ENCODE data around the gene PHPT1. TPM values are rescaled to one million over a fixed set of nuclear protein-coding genes. Genes with fewer than 3 reads are reported as not detected.
"Not testable (repeated sequence)": the region's sequence is repeated elsewhere in the genome, so short reads cannot be mapped to it uniquely, and the experiment has no call there.

The PHPT1 gene
- total and polyA plus RNA-seq, 2 donors = 66.5 to 85.7 TPM

GRCh38 chr9:136827794-136828473, 21.3 kb upstream of the PHPT1 start:
- WGBS = 98% methylated on average over 14 of the region's 14 CpGs
- H3K4me3 ChIP-seq (ENCODE audit: low read length in 2 of 2) = no peak overlapping the region
- DNase-seq (ENCODE audit: low read depth in 6 of 9, low spot score in 9 of 9) = no peak
- H3K9me3 ChIP-seq (ENCODE audit: control insufficient read depth in 2 of 2, insufficient read depth in 1 of 2, low read length in 1 of 2) = peaks cover 0 to 2% of the 10 kb centered on the region in 2 donors
- H3K27me3 ChIP-seq (ENCODE audit: control insufficient read depth in 2 of 2, insufficient read depth in 1 of 2, low read length in 1 of 2) = no peaks in the 10 kb centered on the region
- H3K36me3 ChIP-seq (ENCODE audit: control insufficient read depth in 2 of 2, insufficient read depth in 2 of 2, low read length in 1 of 2) = peaks cover 86 to 94% of the 10 kb centered on the region in 2 donors
- no peak overlapping the region for H3K27ac ChIP-seq (ENCODE audit: low read depth in 1 of 2, low read length in 1 of 2)
- no peaks in the 10 kb centered on the region for H3K4me1 ChIP-seq (ENCODE audit: control insufficient read depth in 2 of 2, insufficient read depth in 2 of 2, low read length in 2 of 2)

GRCh38 chr9:136828474-136829140, 20.6 kb upstream of the PHPT1 start:
- WGBS = 97% methylated on average over 31 of the region's 31 CpGs
- no peak overlapping the region for H3K4me3 ChIP-seq (ENCODE audit: low read length in 2 of 2)
- DNase-seq (ENCODE audit: low read depth in 6 of 9, low spot score in 9 of 9) = no peak
- peaks cover 80 to 88% of the 10 kb centered on the region in 2 donors for H3K36me3 ChIP-seq (ENCODE audit: control insufficient read depth in 2 of 2, insufficient read depth in 2 of 2, low read length in 1 of 2)
- no peaks in the 10 kb centered on the region for H3K4me1 ChIP-seq (ENCODE audit: control insufficient read depth in 2 of 2, insufficient read depth in 2 of 2, low read length in 2 of 2)
- H3K9me3 ChIP-seq (ENCODE audit: control insufficient read depth in 2 of 2, insufficient read depth in 1 of 2, low read length in 1 of 2) = peaks cover 0 to 2% of the 10 kb centered on the region in 2 donors
- H3K27ac ChIP-seq (ENCODE audit: low read depth in 1 of 2, low read length in 1 of 2) = no peak overlapping the region
- no peaks in the 10 kb centered on the region for H3K27me3 ChIP-seq (ENCODE audit: control insufficient read depth in 2 of 2, insufficient read depth in 1 of 2, low read length in 1 of 2)

GRCh38 chr9:136829412-136829811, 19.8 kb upstream of the PHPT1 start:
- Histone ChIP-seq H3K27me3 (ENCODE audit: control insufficient read depth in 2 of 2, insufficient read depth in 1 of 2, low read length in 1 of 2) (no peaks in the 10 kb centered on the region), H3K4me1 (ENCODE audit: control insufficient read depth in 2 of 2, insufficient read depth in 2 of 2, low read length in 2 of 2) (no peaks in the 10 kb centered on the region), H3K9me3 (ENCODE audit: control insufficient read depth in 2 of 2, insufficient read depth in 1 of 2, low read length in 1 of 2) (peaks cover 0 to 2% of the 10 kb centered on the region in 2 donors), H3K27ac (ENCODE audit: low read depth in 1 of 2, low read length in 1 of 2) (no peak overlapping the region), H3K4me3 (ENCODE audit: low read length in 2 of 2) (no peak overlapping the region), H3K36me3 (ENCODE audit: control insufficient read depth in 2 of 2, insufficient read depth in 2 of 2, low read length in 1 of 2) (peaks cover 78 to 86% of the 10 kb centered on the region in 2 donors)
- 97% methylated on average over 14 of the region's 14 CpGs for WGBS
- DNase-seq (ENCODE audit: low read depth in 6 of 9, low spot score in 9 of 9) = no peak

- Histone ChIP-seq H3K27ac (ENCODE audit: low read depth in 1 of 2, low read length in 1 of 2) (no peak overlapping the region), H3K9me3 (ENCODE audit: control insufficient read depth in 2 of 2, insufficient read depth in 1 of 2, low read length in 1 of 2) (peaks cover 0 to 2% of the 10 kb centered on the region in 2 donors), H3K4me3 (ENCODE audit: low read length in 2 of 2) (no peak overlapping the region), H3K27me3 (ENCODE audit: control insufficient read depth in 2 of 2, insufficient read depth in 1 of 2, low read length in 1 of 2) (no peaks in the 10 kb centered on the region), H3K36me3 (ENCODE audit: control insufficient read depth in 2 of 2, insufficient read depth in 2 of 2, low read length in 1 of 2) (peaks cover 71 to 80% of the 10 kb centered on the region in 2 donors), H3K4me1 (ENCODE audit: control insufficient read depth in 2 of 2, insufficient read depth in 2 of 2, low read length in 2 of 2) (no peaks in the 10 kb centered on the region)
- 96% methylated on average over 41 of the region's 41 CpGs for WGBS
- no peak for DNase-seq (ENCODE audit: low read depth in 6 of 9, low spot score in 9 of 9)
Observed at GRCh38 chr9:136829981-136830885, 19.0 kb upstream of the PHPT1 start.

- H3K36me3 ChIP-seq (ENCODE audit: control insufficient read depth in 2 of 2, insufficient read depth in 2 of 2, low read length in 1 of 2) = peaks cover 63 to 79% of the 10 kb centered on the region in 2 donors
- no peak overlapping the region for H3K27ac ChIP-seq (ENCODE audit: low read depth in 1 of 2, low read length in 1 of 2)
- H3K27me3 ChIP-seq (ENCODE audit: control insufficient read depth in 2 of 2, insufficient read depth in 1 of 2, low read length in 1 of 2) = no peaks in the 10 kb centered on the region
- WGBS = 96% methylated on average over 30 of the region's 30 CpGs
- H3K9me3 ChIP-seq (ENCODE audit: control insufficient read depth in 2 of 2, insufficient read depth in 1 of 2, low read length in 1 of 2) = no peaks in the 10 kb centered on the region
- H3K4me3 ChIP-seq (ENCODE audit: low read length in 2 of 2) = no peak overlapping the region
- no peaks in the 10 kb centered on the region for H3K4me1 ChIP-seq (ENCODE audit: control insufficient read depth in 2 of 2, insufficient read depth in 2 of 2, low read length in 2 of 2)
- no peak for DNase-seq (ENCODE audit: low read depth in 6 of 9, low spot score in 9 of 9)
Observed at GRCh38 chr9:136831002-136831719, 18.0 kb upstream of the PHPT1 start.

- no peak overlapping the region for H3K4me3 ChIP-seq (ENCODE audit: low read length in 2 of 2)
- peaks cover 59 to 81% of the 10 kb centered on the region in 2 donors for H3K36me3 ChIP-seq (ENCODE audit: control insufficient read depth in 2 of 2, insufficient read depth in 2 of 2, low read length in 1 of 2)
- no peak overlapping the region for H3K27ac ChIP-seq (ENCODE audit: low read depth in 1 of 2, low read length in 1 of 2)
- H3K27me3 ChIP-seq (ENCODE audit: control insufficient read depth in 2 of 2, insufficient read depth in 1 of 2, low read length in 1 of 2) = no peaks in the 10 kb centered on the region
- WGBS = 97% methylated on average over 23 of the region's 23 CpGs
- DNase-seq (ENCODE audit: low read depth in 6 of 9, low spot score in 9 of 9) = no peak
- no peaks in the 10 kb centered on the region for H3K4me1 ChIP-seq (ENCODE audit: control insufficient read depth in 2 of 2, insufficient read depth in 2 of 2, low read length in 2 of 2)
- H3K9me3 ChIP-seq (ENCODE audit: control insufficient read depth in 2 of 2, insufficient read depth in 1 of 2, low read length in 1 of 2) = no peaks in the 10 kb centered on the region
Observed at GRCh38 chr9:136831720-136832104, 17.5 kb upstream of the PHPT1 start.

- no peaks in the 10 kb centered on the region for H3K9me3 ChIP-seq (ENCODE audit: control insufficient read depth in 2 of 2, insufficient read depth in 1 of 2, low read length in 1 of 2)
- DNase-seq (ENCODE audit: low read depth in 6 of 9, low spot score in 9 of 9) = no peak
- over 99% methylated on average over 9 of the region's 9 CpGs for WGBS
- no peak overlapping the region for H3K27ac ChIP-seq (ENCODE audit: low read depth in 1 of 2, low read length in 1 of 2)
- no peak overlapping the region for H3K4me3 ChIP-seq (ENCODE audit: low read length in 2 of 2)
- no peaks in the 10 kb centered on the region for H3K4me1 ChIP-seq (ENCODE audit: control insufficient read depth in 2 of 2, insufficient read depth in 2 of 2, low read length in 2 of 2)
- H3K27me3 ChIP-seq (ENCODE audit: control insufficient read depth in 2 of 2, insufficient read depth in 1 of 2, low read length in 1 of 2) = no peaks in the 10 kb centered on the region
- H3K36me3 ChIP-seq (ENCODE audit: control insufficient read depth in 2 of 2, insufficient read depth in 2 of 2, low read length in 1 of 2) = peaks cover 52 to 80% of the 10 kb centered on the region in 2 donors
Observed at GRCh38 chr9:136832581-136832980, 16.6 kb upstream of the PHPT1 start.

GRCh38 chr9:136833381-136834048, 15.7 kb upstream of the PHPT1 start:
- H3K27me3 ChIP-seq (ENCODE audit: control insufficient read depth in 2 of 2, insufficient read depth in 1 of 2, low read length in 1 of 2); H3K4me3 ChIP-seq (ENCODE audit: low read length in 2 of 2); DNase-seq (ENCODE audit: low read depth in 6 of 9, low spot score in 9 of 9); H3K4me1 ChIP-seq (ENCODE audit: control insufficient read depth in 2 of 2, insufficient read depth in 2 of 2, low read length in 2 of 2); H3K27ac ChIP-seq (ENCODE audit: low read depth in 1 of 2, low read length in 1 of 2); H3K9me3 ChIP-seq (ENCODE audit: control insufficient read depth in 2 of 2, insufficient read depth in 1 of 2, low read length in 1 of 2): not testable (repeated sequence)
- WGBS = 97% methylated on average over 16 of the region's 16 CpGs
- peaks cover 51 to 81% of the 10 kb centered on the region in 2 donors for H3K36me3 ChIP-seq (ENCODE audit: control insufficient read depth in 2 of 2, insufficient read depth in 2 of 2, low read length in 1 of 2)
